GM21723 (cell line): ENCODE data around the gene CLTB.

Experiments
- ATAC-seq: cut with Tn5 transposase; IDR thresholded peaks from one replicate; pipeline ENCODE4 v1.9.1; 2021; ENCODE audit warnings: mild to moderate bottlenecking, moderate library complexity; ENCODE audit not compliant: unreplicated experiment

Gene CLTB

DNA sequence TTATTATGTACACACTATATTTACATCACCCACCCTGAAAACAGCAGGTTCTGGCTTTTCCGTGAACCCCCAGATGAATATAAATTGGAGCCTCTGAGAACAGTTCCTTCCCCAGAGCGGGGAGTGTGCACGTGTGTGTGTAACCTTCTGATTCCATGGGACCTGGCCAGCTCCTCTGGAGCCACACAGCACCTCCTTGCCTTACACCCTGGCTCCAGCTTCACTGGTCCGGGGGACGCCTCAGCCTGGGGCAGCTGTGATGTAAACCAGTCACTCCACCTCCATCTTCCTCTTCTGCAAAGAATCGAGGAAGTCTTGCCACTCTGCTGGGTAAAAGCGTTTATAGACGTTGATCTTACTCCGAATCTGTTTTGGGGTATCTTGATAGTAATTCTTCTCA lies 32.4 kb downstream of the CLTB start:
- ATAC-seq: no peak

DNA sequence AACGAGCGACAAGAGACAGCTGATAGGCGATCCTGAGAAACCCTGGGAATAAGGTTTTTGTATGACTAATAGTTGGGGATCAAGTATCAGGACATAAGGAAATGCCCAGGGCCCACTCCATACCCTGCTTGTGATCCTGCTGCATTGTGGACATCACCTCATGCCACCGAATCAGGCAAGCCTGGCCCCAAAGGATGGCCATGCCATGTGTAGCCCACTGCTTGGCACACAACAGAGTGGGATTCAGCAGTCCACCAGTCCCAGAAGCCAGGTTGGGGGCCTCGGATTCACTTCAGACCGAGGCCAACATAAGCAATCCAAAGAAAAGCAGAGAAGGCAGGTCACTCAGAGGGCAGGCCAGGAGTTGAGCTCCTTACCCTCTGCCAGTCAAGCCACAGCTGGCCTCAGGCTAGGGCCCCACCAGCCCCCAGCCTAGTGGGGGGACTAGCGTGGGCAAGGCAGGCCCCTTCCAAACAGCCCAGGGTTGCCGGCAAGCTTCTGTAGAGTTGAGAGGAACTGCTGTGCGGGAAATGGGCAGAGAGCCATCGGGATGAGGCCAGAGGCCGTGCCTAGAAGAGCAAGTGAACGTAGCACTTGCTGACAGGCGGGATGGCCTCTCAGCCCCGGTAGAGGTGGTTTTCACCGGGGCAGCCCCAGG lies 33.0 kb downstream of the CLTB start:
- ATAC-seq: no peak

DNA sequence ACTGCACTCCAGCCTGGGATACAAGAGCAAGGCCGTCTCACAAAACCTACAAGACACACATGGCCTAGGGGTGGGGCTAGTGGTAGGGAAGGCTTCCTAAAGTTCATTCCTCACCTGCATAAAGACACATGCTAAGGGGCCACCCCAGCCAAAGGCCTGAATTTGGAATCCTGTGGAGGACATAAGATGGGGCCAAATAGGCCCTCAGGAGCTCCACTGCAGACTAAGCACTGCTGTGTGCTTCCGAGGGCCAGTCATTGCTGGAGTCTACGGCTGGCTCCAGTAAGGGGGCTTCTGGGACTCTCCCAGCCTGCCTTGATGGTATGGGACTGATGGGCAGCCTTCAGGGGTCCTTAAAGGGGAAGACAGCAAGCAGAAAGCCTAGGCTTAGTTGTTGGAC lies 33.6 kb downstream of the CLTB start:
- ATAC-seq: no peak

DNA sequence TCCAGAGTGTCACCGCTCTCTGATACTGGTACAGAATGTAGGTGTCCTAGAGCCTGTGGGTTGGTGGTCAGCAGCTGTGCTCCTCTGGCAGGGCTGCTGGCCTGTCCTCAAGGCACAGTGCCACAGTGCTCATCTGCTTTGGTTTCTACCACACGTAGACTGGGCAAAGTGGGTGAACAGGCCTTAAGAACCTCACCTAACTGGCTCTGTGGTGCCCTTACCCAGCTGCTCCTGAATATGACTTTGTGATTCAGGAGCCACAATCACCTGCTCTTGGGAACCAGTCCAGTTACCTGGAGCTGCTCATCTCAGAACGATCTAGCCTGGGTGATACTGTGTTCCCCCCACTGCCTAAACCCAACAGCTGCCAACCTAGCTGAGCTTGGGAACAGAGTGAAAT lies 34.4 kb downstream of the CLTB start:
- ATAC-seq: no peak

DNA sequence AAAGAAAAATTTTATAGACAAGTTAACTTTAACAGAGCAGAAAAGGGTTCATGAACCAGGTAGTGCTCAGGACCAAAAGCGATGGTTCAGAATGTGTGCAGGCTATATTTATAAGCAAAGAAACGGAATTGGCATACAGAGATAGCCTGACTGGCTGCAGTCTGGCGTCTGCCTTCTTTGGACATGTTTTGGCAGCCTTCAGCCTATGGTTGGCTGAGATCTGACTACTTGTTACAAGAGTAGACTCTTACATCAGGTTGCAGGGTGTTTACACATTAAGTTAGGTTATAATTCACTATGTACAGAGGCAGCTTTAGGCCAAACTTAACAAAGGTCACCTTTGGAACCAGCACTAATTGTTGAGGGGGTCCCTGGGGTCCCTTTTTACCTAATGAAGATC lies 34.9 kb downstream of the CLTB start:
- no peak for ATAC-seq

DNA sequence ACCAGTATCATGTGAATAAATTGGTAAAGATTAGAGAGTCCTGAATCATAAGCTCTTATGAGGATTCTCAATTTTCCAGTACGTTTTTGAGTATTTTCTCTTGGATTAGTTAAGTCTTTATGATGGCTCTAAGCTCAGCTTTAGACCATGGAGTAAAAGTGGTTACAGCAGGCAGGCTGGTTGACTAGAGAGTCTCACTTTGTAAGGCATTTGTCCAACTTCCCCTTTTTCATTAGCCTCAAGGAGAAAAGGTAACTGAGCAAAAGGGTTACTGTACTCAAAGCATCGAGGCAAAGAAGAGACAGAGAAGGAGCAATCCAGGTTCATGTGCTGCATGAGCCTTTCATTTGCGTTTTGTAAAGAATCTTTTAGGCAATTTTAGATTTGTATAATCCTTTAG lies 36.5 kb downstream of the CLTB start:
- ATAC-seq: peak; percentile 57

DNA sequence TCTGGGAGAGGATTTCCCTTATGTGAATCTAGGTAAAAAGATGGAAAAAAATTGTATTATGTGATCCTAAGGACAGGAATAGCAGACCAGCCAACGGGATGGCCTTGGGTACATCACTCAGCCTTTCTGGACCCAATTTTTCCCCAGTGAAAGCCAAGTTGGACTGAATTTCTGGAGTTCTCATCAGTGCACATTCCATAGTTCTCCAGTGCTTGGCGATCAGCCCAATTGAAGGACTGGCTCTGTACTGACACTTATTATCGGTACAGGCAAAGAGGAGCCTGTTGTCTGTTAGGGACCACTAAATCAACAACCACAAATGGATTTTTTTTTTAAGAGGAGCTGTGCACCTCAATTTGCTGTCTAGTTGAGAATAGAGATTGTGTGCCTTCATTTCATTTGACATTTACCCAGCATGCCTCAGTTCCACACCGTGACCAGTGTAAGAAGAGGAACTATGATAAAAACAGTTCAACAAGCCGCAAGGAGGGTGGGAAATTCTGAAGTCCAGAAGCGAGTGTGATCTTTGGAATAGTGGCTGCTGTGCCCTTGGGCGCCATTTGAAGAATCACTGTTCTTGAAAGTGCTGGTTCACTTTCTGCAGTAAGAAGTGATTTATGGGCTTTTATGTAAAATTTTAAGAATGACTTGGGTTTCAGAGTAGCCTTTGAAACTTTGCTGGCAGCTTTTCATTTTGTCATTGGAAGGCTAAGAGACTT lies 43.1 kb downstream of the CLTB start:
- ATAC-seq: no peak

DNA sequence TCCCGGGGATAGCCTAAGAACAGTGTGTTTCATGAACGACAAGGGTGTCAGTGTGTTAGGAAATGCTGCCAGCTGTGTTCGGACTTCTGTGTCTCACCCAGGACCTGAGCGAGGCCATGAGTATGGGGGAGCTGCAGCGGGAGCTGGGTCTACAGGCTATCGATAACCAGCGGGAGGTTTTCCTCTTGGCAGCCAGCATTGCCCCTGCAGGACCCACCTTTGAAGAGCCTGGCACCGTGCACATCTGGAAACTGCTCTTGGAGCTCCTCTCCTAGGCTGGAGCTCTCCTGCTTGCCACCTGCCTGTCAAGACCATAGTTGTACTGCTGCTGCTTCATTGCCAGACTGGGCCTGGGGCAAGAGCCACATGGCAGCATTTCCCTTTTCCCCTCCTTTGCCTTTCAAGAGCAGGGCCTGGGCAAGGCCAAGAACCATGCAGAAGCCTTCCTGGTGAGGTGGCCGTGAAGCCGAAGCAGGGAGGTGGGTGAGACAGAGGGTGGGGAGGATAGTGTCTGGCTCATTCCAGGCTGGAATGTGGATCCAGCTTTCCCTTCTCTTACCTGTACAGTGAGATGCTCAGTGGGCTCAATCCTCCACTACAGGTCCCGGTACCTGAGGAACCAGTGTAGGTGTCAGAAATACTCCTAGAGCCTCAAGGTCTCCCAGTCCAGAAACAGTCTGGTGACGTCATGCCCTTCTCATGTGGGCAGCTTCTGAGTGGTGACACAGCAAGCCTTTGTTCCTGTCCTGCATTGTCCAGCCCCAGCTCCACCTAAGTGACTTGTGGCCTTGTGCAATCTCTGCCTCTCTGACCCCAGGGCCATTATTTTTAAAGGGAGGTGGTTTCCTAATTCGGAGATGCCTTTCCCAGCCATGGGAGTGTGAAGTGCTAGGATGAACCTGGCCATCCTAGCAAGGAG lies 44.5 kb downstream of the CLTB start:
- ATAC-seq: no peak

DNA sequence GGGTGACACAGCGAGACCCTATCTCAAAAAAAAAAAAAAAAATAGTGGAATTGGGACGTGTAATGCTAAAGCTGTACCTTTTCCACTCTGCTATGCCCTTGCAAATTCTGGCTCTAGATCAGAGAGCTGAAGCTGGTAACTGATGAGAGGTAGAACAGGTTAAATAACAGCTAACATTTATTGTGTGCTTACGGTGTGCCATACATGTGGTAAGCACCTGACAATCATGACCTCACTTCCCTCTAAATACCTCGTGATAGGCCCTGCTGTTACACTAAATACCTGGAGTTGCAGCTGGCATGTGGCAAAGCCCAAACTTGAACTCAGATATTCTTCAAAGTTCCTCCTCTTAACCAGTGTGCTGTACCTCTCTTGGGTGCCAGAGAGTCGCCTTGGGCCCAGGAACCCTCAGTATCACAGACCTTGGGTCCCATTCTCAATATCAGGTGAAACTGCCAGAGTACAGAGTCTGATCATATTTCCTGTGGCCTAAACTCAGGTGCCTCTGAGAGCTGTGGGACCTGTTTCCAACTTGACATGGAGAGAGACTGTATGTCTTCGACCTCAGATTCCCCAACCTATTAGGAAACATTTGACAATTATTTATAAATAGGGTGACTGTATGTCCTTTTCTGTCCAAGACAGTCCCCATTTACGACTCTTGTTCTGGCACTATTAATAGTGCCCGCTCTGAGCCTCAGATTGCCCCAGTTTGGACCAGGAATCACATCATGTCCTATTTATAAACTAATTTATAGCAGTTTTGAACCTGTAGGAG lies 46.2 kb downstream of the CLTB start:
- ATAC-seq: no peak

DNA sequence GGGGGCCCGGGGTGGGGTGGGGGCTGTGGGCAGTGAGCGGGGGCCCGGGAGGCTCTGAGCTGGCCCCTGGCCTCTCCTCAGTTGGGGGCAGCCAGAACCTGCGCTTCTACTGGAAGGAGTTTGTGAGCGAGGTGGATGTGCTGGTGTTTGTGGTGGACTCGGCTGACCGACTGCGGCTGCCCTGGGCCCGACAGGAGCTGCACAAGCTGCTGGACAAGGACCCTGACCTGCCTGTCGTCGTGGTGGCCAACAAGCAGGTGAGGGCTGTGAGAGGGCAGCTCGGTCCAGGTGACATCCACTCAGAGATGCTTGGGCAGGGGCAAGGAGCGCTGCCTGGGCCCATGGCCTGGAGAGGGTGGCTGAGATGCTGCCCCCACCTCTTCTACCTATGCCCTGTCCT lies 47.6 kb downstream of the CLTB start:
- no peak for ATAC-seq

DNA sequence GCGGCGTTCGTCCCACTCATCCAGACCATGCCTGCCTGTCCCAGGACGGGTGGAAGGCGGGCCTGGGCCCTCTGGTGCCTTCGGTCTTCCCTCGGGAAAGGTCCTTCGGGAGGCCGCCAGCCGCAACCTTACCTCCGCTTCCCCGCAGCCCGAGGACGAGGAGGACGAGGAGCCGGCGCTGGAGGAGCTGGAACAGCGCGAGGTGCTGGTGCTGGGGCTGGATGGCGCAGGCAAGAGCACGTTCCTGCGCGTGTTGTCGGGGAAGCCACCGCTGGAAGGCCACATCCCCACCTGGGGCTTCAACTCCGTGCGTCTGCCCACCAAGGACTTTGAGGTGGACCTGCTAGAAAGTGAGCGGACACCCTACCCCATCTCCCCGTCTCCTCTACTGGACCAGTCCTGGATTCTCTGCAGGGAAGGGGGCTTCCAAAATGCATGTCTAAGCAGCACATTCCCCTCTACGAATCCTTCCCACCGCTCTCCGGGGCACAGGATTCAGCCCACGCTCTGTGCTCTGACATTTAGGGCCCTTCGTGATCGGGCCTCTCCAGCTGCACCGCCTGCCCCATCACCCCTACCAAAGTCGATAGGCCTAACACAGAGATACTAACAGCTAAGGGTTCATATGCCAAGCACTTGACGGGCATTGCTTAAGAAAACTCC lies 50.0 kb downstream of the CLTB start:
- ATAC-seq: no peak

DNA sequence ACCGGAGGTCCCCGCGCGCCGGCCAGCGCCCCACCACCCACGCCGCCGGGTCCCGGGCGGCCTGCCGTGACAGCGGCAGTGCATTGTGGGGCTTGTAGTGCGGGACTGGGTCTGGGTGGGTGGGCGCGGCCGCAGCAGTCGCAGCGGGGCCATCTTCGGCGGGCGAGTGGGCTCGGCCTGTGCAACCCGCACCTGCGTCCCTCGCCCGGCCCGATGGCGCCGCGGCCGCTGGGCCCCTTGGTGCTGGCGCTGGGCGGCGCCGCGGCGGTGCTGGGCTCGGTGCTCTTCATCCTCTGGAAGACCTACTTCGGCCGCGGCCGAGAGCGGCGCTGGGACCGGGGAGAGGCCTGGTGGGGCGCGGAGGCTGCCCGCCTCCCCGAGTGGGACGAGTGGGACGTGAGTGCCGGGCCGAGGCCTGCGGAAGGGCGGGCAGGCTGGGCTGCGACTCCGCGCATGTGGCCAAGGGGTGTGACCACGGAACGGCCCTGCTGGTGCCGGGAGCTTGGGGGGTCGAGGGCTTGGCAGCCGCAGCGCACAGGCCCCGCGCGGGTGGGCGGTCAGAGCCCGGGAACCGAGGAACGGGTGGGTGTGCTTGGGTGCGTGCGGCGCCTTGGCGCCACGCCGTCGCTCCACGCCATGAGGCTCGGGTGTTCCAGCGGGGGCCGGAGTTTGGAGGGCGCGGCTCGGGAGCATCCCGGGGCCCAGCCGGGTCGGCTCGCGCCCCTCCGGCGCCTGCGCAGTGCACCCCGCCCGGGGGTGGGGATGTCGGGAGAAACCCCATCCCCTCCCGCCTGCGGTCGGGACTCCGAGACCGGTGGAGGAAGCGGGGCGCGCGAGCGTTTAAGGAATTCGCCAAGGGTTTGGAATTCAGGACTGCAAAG lies 50.7 kb downstream of the CLTB start, which contains the start of gene ARL10:
TSS of gene ARL10 (plus strand) at position 137 of the 881 bp plus-strand sequence. CDS start at position 214, 77 bp downstream.
- ATAC-seq: peak; percentile 34

DNA sequence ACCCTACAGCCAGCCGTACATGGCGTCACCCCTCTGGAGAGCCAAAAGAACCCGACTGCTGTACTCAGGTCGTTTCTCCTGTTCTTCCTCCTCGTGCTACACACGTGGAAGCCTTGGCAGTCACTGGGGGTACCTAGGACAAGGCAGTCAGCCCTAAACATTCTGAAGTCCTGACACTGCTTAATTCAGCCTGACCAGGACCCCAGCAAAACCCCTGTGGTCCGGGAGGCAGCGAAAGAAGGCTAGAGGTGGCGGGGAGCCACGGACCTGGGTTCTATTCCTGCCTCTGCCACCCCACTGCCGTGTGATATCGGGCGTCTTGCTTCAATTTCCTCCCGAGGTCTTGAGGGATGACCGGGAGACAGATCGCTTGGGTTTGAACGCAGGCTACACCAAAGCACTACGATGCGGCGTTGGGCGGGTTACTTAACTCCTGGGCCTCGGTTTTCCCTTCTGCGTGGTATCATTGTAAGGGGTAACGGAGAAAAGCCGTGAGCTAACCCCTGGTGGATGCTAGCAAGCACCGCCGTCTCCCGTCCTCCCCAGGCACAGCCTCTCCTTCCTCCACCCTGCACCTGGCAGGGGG lies 51.5 kb downstream of the CLTB start:
- no peak for ATAC-seq

DNA sequence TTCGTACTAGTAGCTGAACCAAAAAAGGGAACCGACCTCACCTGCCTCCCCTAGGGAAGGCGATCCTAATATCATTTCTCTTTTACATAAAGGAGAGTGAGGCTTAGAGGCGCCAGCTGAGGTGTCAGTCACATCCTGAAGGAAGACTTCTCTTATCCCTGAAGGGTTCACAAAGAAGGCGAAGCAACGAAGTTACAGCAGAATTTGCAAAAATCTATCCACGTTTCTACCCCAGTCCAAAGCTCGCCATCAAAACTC lies 54.2 kb downstream of the CLTB start:
- peak; percentile 10 for ATAC-seq

DNA sequence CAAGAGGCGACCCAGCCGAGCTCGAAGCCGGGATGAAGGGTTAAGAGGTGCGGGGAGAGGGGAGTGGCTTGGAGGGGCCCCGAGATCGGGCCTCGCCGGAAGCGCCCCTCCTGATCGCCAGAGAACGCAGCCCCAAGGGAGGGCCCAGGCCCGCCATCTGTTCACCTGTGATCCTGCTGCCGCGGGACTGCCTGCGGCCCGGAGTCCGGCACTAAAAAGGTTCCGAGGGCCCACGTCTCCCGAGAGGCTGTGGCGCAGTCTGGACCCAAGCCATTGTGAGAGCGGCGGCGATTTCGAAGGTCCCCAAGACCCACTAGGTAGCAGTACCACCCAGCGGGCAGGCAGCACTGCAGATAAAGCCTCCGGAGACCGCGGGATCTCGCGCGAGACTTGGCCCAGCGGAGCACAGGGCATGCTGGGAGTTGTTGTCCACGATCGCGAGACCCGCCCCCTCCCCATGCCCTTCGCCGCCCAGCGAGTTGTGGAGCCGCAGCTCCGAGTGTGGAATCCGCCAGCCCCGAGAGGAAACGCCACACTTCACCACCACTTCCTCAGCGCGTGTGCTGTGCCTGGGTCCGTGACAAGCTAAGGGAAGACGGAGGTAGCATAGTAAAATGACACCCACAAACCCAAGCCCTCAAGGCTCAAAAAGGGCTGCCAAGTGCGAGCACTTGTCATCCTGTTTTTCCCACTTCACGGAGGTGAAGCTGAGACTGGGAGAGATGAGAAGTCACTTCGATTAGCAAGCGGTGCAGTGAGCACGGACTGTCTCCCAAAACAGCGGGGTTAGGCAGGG lies 54.7 kb downstream of the CLTB start, which contains the start of gene KIAA1191:
TSS of gene KIAA1191 (minus strand) at position 328 of the 796 bp plus-strand sequence. CDS start 2,256 bp downstream, outside the sequence.
- peak; percentile 89 for ATAC-seq

DNA sequence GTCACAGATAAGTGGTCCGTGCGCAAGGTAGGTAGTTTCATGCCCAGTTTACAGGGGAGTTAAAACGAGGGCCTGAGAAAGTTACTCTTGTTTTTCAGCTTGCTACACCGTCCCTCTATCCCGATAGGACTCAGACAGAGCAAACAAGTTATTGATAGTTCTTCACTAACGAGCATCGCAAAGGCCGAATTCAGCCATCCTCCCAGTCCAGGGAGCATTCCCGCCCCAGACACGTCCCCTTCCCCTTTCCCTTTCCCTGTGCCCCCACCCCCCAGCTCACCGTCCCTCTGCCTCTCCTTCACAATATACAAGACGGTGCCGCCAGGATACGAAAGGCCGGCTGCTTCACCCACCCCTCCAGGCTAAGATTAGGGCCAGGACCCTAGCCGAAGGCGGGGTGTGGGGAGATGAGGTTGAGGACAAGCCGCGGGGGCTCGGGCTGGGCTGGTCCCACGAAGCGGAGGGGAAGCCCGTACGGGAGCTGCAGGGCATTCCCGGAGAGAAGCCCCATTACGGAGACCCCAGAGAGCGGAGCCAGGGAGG lies 55.4 kb downstream of the CLTB start:
- peak; percentile 4 for ATAC-seq

DNA sequence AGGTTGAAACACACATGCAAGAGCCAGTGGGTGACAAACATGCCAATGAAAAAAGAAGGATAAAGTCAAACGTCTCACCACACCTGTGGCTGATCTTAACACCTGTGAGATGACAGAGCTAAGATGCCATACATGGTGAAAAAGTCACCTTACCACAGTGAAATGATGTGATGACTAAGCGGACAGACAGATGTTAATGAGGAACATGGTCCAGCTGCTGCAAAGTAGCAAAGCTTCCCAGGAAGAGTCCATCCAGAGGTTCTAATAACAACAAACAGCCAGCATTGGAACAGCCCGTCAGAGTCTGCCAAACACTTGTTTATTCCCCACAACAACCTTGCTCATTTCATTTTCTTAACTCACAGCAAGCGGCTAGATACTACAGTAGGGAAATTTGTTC lies 56.7 kb downstream of the CLTB start:
- ATAC-seq: no peak

DNA sequence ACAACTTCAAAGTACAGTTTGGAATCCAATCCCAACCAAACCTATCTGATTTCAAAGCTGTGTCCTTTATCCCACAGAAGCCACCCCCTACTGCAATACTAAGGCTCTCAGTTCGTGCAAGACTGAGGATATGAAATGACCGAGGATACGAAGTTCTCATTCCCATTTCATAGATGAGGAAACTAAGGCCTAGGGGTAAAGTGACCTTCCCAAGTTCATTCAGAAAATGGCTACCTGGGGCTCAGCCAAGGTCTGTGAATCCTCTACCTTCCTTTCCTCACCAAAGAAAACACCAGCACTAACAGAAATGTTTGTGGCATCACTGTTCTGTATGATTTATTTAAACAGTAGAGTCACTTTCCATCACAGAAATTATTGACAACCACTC lies 60.2 kb downstream of the CLTB start:
- ATAC-seq: no peak
